Measurements from ENCODE around the gene TTC39B. TPM values are rescaled to one million over a fixed set of nuclear protein-coding genes. Genes with fewer than 3 reads are reported as not detected.

TTC39B gene
- polyA plus RNA-seq, 1 experiment = 11.4 TPM

GRCh38 chr9:15249042-15249818 lies 57.8 kb downstream of the TTC39B start:
- ChIA-PET CTCF (interaction anchor here (1.5 kb wide), 2 partner anchors 17 to 37 kb away, joined by 3 to 4 read pairs; no protein-coding TSS in a partner anchor), POLR2A (no interaction called here)
- Histone ChIP-seq H3K27ac (ENCODE audit: low read depth, low read length) (peak overlapping the region; percentile 41), H3K4me3 (ENCODE audit: low read depth, low read length) (0 out of 2 replicates have a peak overlapping the region, but pooled peaks have one; percentile 5), H3K27me3 (ENCODE audit: control insufficient read depth, insufficient read depth, low read length) (no peaks in the 10 kb centered on the region), H3K9me3 (ENCODE audit: control insufficient read depth, insufficient read depth, low read length) (no peaks in the 10 kb centered on the region)
- no peak for DNase-seq (ENCODE audit: low read depth, low spot score)
- no peak for TF ChIP-seq CTCF (IDR thresholded peaks at IDR 0.05; ENCODE audit: low read depth, low read length)

GRCh38 chr9:15248621-15249020 lies 58.4 kb downstream of the TTC39B start:
- Histone ChIP-seq H3K4me3 (ENCODE audit: low read depth, low read length) (no peak overlapping the region), H3K9me3 (ENCODE audit: control insufficient read depth, insufficient read depth, low read length) (no peaks in the 10 kb centered on the region), H3K27me3 (ENCODE audit: control insufficient read depth, insufficient read depth, low read length) (no peaks in the 10 kb centered on the region), H3K27ac (ENCODE audit: low read depth, low read length) (no peak overlapping the region)
- CTCF ChIA-PET = interaction anchor here (1.1 to 1.5 kb wide), 3 partner anchors 17 to 38 kb away, joined by 3 to 4 read pairs (median 3); no protein-coding TSS in a partner anchor
- TF ChIP-seq CTCF (IDR thresholded peaks at IDR 0.05; ENCODE audit: low read depth, low read length) = no peak
- POLR2A ChIA-PET = no interaction called here
- no peak for DNase-seq (ENCODE audit: low read depth, low spot score)

- POLR2A ChIA-PET = no interaction called here
- Histone ChIP-seq H3K27me3 (ENCODE audit: control insufficient read depth, insufficient read depth, low read length) (no peaks in the 10 kb centered on the region), H3K4me3 (ENCODE audit: low read depth, low read length) (no peak overlapping the region), H3K9me3 (ENCODE audit: control insufficient read depth, insufficient read depth, low read length) (no peaks in the 10 kb centered on the region), H3K27ac (ENCODE audit: low read depth, low read length) (no peak overlapping the region)
- no peak for DNase-seq (ENCODE audit: low read depth, low spot score)
- TF ChIP-seq CTCF (IDR thresholded peaks at IDR 0.05; ENCODE audit: low read depth, low read length) = no peak
- CTCF ChIA-PET = interaction anchor here (1.1 to 1.5 kb wide), 2 partner anchors 36 to 37 kb away, joined by 3 read pairs; no protein-coding TSS in a partner anchor
These were observed 58.9 kb downstream of the TTC39B start for GRCh38 chr9:15248081-15248480.

- no peak for DNase-seq (ENCODE audit: low read depth, low spot score)
- CTCF ChIA-PET = interaction anchor here (1.3 kb wide), 1 partner anchor 34 kb away, joined by 5 read pairs; no protein-coding TSS in a partner anchor
- TF ChIP-seq CTCF (IDR thresholded peaks at IDR 0.05; ENCODE audit: low read depth, low read length) = no peak
- Histone ChIP-seq H3K9me3 (ENCODE audit: control insufficient read depth, insufficient read depth, low read length) (no peaks in the 10 kb centered on the region), H3K27me3 (ENCODE audit: control insufficient read depth, insufficient read depth, low read length) (no peaks in the 10 kb centered on the region), H3K27ac (ENCODE audit: low read depth, low read length) (no peak overlapping the region), H3K4me3 (ENCODE audit: low read depth, low read length) (no peak overlapping the region)
- POLR2A ChIA-PET = interaction anchor here (0.6 kb wide), 1 partner anchor 43 kb away, joined by 4 read pairs; no protein-coding TSS in a partner anchor
These were observed 60.3 kb downstream of the TTC39B start for GRCh38 chr9:15246708-15247107.

GRCh38 chr9:15246243-15246642 lies 60.8 kb downstream of the TTC39B start:
- Histone ChIP-seq H3K4me3 (ENCODE audit: low read depth, low read length) (no peak overlapping the region), H3K9me3 (ENCODE audit: control insufficient read depth, insufficient read depth, low read length) (no peaks in the 10 kb centered on the region), H3K27me3 (ENCODE audit: control insufficient read depth, insufficient read depth, low read length) (no peaks in the 10 kb centered on the region), H3K27ac (ENCODE audit: low read depth, low read length) (no peak overlapping the region)
- no peak for DNase-seq (ENCODE audit: low read depth, low spot score)
- POLR2A ChIA-PET = no interaction called here
- CTCF ChIA-PET = interaction anchor here (1.3 kb wide), 1 partner anchor 34 kb away, joined by 5 read pairs; no protein-coding TSS in a partner anchor
- TF ChIP-seq CTCF (IDR thresholded peaks at IDR 0.05; ENCODE audit: low read depth, low read length) = no peak
